ENCODE data around the gene RAB20.

DNA sequence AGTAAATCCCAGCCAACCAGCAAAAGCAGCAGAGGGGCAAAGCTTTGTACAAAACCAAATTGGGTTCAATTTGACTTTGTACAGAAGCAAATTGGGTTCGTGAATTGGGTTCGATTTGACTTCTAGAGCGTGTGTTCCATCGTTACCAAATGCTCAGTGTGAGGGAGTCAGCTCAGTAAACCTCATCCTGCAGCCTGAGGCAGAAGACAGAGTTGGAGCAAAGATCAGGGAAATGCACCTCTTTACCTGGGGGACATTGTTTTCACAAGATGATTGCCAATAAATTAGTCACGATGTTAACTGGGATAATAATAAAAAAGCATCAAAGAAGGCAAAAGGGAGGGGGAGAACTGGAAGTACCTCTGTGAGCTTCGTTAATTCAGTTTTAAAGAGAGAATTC, 1.5 kb downstream of the RAB20 start:
- TF ChIP-seq CTCF (conservative IDR thresholded peaks at IDR 0.05; ENCODE audit: low read depth, low read length) = no peak
- no peak for TF ChIP-seq EZH2 (IDR thresholded peaks at IDR 0.05; ENCODE audit: borderline replicate concordance, low read depth, low read length, poor library complexity, severe bottlenecking)
